Testis (tissue), 3 donors: ENCODE measurements around the gene GPR132. TPM values are rescaled to one million over a fixed set of nuclear protein-coding genes. Genes with fewer than 3 reads are reported as not detected.

Source experiments
- DNase-seq: peaks from one replicate; pipeline ENCODE4 v3.0.0-alpha.2; 2019
- H3K27ac ChIP-seq, 2 donors: fragments of 200-600 bp; sonication (generic); one replicate each; pipeline ENCODE4 v1.5.1; 2019
- H3K27me3 ChIP-seq: fragments of 200-600 bp; sonication (generic); one replicate; pipeline ENCODE4 v1.5.1; 2019
- H3K36me3 ChIP-seq: fragments of 200-600 bp; sonication (generic); one replicate; pipeline ENCODE4 v1.5.1; 2017; ENCODE audit warnings: low read depth; ENCODE audit errors: missing control alignments
- H3K4me1 ChIP-seq: fragments of 200-600 bp; sonication (generic); one replicate; pipeline ENCODE4 v1.5.1; 2019
- H3K4me3 ChIP-seq, 2 donors: fragments of 200-600 bp; sonication (generic); one replicate each; pipeline ENCODE4 v1.5.1; 2017 to 2019
- H3K9me3 ChIP-seq: fragments of 200-600 bp; sonication (generic); one replicate; pipeline ENCODE4 v1.5.1; 2017
- POLR2A ChIP-seq: fragments of 450-650 bp; IDR thresholded peaks from one replicate; pipeline ENCODE4 v1.6.1; 2017; ENCODE audit warnings: antibody characterized with exemption, mild to moderate bottlenecking, moderate library complexity
- WGBS, 2 donors: methylation state at CpG; one replicate each; pipeline ENCODE4 v1.1.5; 2018; 5-methylcytosine and 5-hydroxymethylcytosine counted together
- intact Hi-C: fragments of 100-400 bp; cut with DNase I; formaldehyde crosslinking; loops from one replicate; pipeline ENCODE4 v1.15.1; 2023; ENCODE audit warnings: low total_unique reads
- polyA plus RNA-seq: library from polyadenylated mRNA; stranded (reverse); fragments of 350-450 nt; fragmentation: Illumina TruSeq; extraction: RNeasy Lipid Tissue Mini Kit (QIAGEN cat#74804); gene quantifications from one replicate; pipeline ENCODE4 v1.2.3, GENCODE V29; 2014; ENCODE audit warnings: low read depth, low replicate concordance; ENCODE audit not compliant: insufficient read depth
- total RNA-seq, 2 donors: library from RNA; depleted of rRNA; stranded (reverse); fragments of >200 nt; gene quantifications; one replicate each; pipeline ENCODE4 v1.2.3, GENCODE V29; 2016
- TF ChIP-seq, protein P1 (sequence below), 3 experiments: fragments of 450-650 bp in 2 of 3; fragments of 200-600 bp in 1 of 3; sonication (generic) in 1 of 3; IDR thresholded peaks; one replicate each; pipeline ENCODE4 v1.5.1; 2016 to 2019; ENCODE audit warnings: antibody characterized with exemption in 3 of 3, mild to moderate bottlenecking in 2 of 3, moderate library complexity in 1 of 3

Gene GPR132
- total and polyA plus RNA-seq, 3 donors from 2014 or later: 1.2 to 2.5 (median 2.0) TPM

DNA sequence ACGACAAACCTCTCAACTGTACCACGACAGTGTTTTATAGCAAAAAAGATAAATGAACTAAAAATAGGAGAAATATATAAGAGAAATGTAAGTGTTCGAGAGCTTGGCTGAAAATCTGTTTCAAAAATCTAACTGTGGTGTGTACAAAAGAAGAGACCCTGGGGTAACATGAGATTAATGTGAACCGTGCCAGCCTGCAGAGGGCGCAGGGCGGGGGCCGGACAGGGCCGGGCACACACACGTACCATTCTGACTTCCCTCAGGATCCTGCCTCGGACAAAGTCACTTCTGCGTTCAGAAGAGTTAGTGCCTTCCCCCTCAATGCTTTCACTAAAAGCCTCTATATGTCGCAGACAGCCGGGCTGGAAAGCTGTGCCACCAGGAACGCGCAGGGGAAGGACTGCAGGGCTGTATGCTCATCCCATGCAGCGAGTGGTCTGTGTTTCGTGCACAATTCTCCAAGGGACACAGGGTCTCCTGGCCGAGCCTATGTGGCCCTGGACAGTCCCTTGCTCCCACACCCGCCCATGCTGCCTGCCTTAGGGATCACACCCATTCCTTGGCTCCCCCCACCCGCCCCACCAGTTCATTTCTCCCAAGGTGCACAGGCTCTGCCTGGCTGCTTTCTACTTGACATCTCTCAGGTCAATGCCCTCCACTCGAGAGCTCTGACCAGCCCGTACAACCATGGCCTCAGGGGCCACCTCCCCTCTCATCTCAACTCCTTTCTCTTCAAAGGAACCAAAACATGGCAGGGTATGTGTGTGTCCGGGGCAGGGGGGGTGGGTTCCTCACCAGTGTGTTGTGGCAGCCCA, 52.9 kb downstream of the GPR132 start:
- Histone ChIP-seq H3K27me3 (no peaks in the 10 kb centered on the region), H3K4me3 (no peak overlapping the region), H3K9me3 (no peaks in the 10 kb centered on the region), H3K27ac (no peak overlapping the region), H3K36me3 (no peaks in the 10 kb centered on the region), H3K4me1 (no peaks in the 10 kb centered on the region)
- DNase-seq: no peak
- WGBS, 2 donors: 84 to 88% methylated on average over 19 to 23 of the region's 23 CpGs
- no peak for TF ChIP-seq POLR2A
- TF ChIP-seq, protein P1, sequence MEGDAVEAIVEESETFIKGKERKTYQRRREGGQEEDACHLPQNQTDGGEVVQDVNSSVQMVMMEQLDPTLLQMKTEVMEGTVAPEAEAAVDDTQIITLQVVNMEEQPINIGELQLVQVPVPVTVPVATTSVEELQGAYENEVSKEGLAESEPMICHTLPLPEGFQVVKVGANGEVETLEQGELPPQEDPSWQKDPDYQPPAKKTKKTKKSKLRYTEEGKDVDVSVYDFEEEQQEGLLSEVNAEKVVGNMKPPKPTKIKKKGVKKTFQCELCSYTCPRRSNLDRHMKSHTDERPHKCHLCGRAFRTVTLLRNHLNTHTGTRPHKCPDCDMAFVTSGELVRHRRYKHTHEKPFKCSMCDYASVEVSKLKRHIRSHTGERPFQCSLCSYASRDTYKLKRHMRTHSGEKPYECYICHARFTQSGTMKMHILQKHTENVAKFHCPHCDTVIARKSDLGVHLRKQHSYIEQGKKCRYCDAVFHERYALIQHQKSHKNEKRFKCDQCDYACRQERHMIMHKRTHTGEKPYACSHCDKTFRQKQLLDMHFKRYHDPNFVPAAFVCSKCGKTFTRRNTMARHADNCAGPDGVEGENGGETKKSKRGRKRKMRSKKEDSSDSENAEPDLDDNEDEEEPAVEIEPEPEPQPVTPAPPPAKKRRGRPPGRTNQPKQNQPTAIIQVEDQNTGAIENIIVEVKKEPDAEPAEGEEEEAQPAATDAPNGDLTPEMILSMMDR (IDR thresholded peaks at IDR 0.05): no peak
- intact Hi-C loops: no loop called here

DNA sequence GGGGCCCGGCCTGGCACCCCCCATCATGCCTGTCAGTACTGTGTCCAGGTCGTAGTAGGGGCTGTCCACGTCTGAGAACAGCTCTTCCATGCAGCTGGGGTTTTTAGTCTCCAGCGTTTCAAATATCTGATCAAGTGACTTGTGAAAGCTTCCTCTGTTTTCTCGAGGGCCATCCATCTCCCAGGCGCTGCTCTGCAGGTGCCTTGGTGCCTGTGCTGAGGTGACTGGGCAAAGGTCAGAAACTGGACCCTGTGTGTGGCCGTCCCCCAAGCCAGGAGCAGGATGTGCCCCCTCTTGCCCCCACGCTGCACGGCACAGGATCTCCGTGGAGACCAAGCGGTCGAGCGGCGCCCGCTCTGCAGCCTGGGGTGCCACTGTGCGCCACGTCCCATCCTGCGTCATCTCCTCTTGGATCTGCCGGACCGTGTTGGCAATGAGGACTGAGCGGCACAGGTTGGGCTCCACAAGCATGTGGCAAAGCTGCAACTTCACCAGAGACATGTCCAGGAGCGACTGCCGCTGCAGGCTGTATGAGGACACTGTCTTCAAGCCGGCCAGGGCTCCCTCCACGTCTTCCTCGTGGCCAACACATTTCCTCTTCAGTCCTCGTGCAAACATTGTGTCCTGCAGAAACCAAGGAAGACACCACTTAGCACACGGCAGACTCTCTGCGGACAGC, 53.8 kb downstream of the GPR132 start:
- DNase-seq: no peak
- Histone ChIP-seq H3K27ac (no peak overlapping the region), H3K4me1 (no peaks in the 10 kb centered on the region), H3K27me3 (no peaks in the 10 kb centered on the region), H3K4me3 (no peak overlapping the region), H3K9me3 (no peaks in the 10 kb centered on the region), H3K36me3 (no peaks in the 10 kb centered on the region)
- intact Hi-C loops: no loop called here
- 89 to 91% methylated on average over 29 of the region's 29 CpGs for WGBS, 2 donors
- TF ChIP-seq POLR2A: no peak
- TF ChIP-seq, protein P1 (IDR thresholded peaks at IDR 0.05): no peak

GRCh38 chr14:105010891-105011291, 54.3 kb downstream of the GPR132 start:
- intact Hi-C loops: no loop called here
- 79 to 82% methylated on average over 13 to 17 of the region's 17 CpGs for WGBS, 2 donors
- no peak for TF ChIP-seq POLR2A
- TF ChIP-seq, protein P1 (IDR thresholded peaks at IDR 0.05): no peak
- no peak overlapping the region for H3K27ac ChIP-seq
- no peaks in the 10 kb centered on the region for H3K36me3 ChIP-seq
- H3K9me3 ChIP-seq: no peaks in the 10 kb centered on the region
- H3K4me1 ChIP-seq: no peaks in the 10 kb centered on the region
- no peak for DNase-seq
- no peak overlapping the region for H3K4me3 ChIP-seq
- no peaks in the 10 kb centered on the region for H3K27me3 ChIP-seq

- Histone ChIP-seq H3K4me3 (no peak overlapping the region), H3K4me1 (no peaks in the 10 kb centered on the region), H3K27me3 (no peaks in the 10 kb centered on the region), H3K36me3 (no peaks in the 10 kb centered on the region), H3K27ac (no peak overlapping the region), H3K9me3 (no peaks in the 10 kb centered on the region)
- TF ChIP-seq, protein P1 (IDR thresholded peaks at IDR 0.05): no peak
- TF ChIP-seq POLR2A: no peak
- no peak for DNase-seq
- intact Hi-C loops: no loop called here
- WGBS, 2 donors: 86 to 87% methylated on average over 4 of the region's 4 CpGs
These were observed 55.1 kb downstream of the GPR132 start for GRCh38 chr14:105010106-105010505.
